DND-41 (cell line): ENCODE results near the gene LAMC1.

ENCODE experiments used
- ATAC-seq: fragments of 200-7000 bp; cut with Tn5 transposase; 3 replicates; pipeline ENCODE4 v1.9.1; 2021; ENCODE audit warnings: low read depth; ENCODE audit not compliant: insufficient read depth
- DNase-seq: peaks from one replicate; pipeline ENCODE4 v3.0.0-alpha.2; 2020
- H2AFZ ChIP-seq: 2 replicates; pipeline ENCODE4 v1.6.0; 2012; ENCODE audit warnings: low read depth, low read length
- H3K27ac ChIP-seq: 2 replicates; pipeline ENCODE4 v1.5.1; 2012; ENCODE audit warnings: low read length, inconsistent platforms
- H3K27me3 ChIP-seq: fragments of 200-600 bp; sonication (generic); 2 replicates; pipeline ENCODE4 v1.6.0; 2012; ENCODE audit warnings: low read length, mild to moderate bottlenecking, inconsistent platforms; ENCODE audit not compliant: insufficient read depth, poor library complexity
- H3K36me3 ChIP-seq: 2 replicates; pipeline ENCODE4 v1.5.1; 2012; ENCODE audit warnings: low read length, inconsistent platforms; ENCODE audit not compliant: insufficient read depth
- H3K4me1 ChIP-seq: 2 replicates; pipeline ENCODE4 v1.5.1; 2012; ENCODE audit warnings: mild to moderate bottlenecking, low read length; ENCODE audit not compliant: insufficient read depth
- H3K4me2 ChIP-seq: 2 replicates; pipeline ENCODE4 v1.6.0; 2012; ENCODE audit warnings: mild to moderate bottlenecking, moderate library complexity, low read length, inconsistent platforms; ENCODE audit not compliant: insufficient read depth
- H3K4me3 ChIP-seq, 2 experiments: fragments of 200-600 bp in 1 of 2; shearing (Covaris generic) in 1 of 2; 2 replicates each; pipeline ENCODE4 v1.5.1; 2012 to 2016; ENCODE audit warnings: inconsistent platforms in 2 of 2, low read length in 2 of 2, mild to moderate bottlenecking in 2 of 2, low read depth in 1 of 2, moderate library complexity in 1 of 2
- H3K79me2 ChIP-seq: 2 replicates; pipeline ENCODE4 v1.6.0; 2012; ENCODE audit warnings: low read length, inconsistent platforms; ENCODE audit not compliant: insufficient read depth
- H3K9ac ChIP-seq: 2 replicates; pipeline ENCODE4 v1.6.0; 2012; ENCODE audit warnings: low read depth, mild to moderate bottlenecking, inconsistent platforms, low read length, moderate library complexity
- H3K9me3 ChIP-seq: 2 replicates; pipeline ENCODE4 v1.5.1; 2012; ENCODE audit warnings: low read length, moderate library complexity, mild to moderate bottlenecking, inconsistent platforms; ENCODE audit not compliant: insufficient read depth, severe bottlenecking
- H4K20me1 ChIP-seq: 2 replicates; pipeline ENCODE4 v1.6.0; 2012; ENCODE audit warnings: low read length; ENCODE audit not compliant: insufficient read depth
- EZH2 ChIP-seq: IDR thresholded peaks from 3 replicates; pipeline ENCODE4 v1.6.1; 2012; ENCODE audit warnings: borderline replicate concordance, low read depth, mild to moderate bottlenecking, moderate library complexity, low read length, inconsistent platforms; ENCODE audit not compliant: severe bottlenecking
- TF ChIP-seq, protein P1 (sequence below): IDR thresholded peaks from 2 replicates; pipeline ENCODE4 v1.5.1; 2012; ENCODE audit warnings: borderline replicate concordance, low read length, moderate library complexity, mild to moderate bottlenecking; ENCODE audit not compliant: poor library complexity, severe bottlenecking; ENCODE audit errors: extremely low read depth

LAMC1 gene

DNA sequence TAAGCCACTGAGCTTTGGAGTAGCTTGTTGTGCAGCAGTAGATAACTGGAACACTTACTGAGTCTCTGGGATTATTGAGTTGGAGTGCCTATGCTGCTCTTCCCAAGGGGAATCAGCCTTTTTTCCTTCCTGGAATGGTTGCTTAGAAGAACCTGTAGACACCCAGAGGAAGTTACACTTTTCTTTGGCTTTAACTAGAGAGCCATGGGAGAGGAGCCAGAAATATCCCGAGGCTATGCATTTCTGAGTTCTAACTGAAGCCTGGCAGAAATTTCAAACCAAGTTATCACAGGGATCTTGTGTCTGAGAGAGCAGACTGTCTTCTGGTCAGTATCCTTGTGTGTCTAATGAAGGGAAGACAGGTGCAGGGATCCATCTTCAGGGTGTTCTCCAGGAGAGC is 28.3 kb downstream of the LAMC1 start:
- Histone ChIP-seq H3K79me2 (no peaks in the 10 kb centered on the region), H3K4me3 (no peak overlapping the region), H4K20me1 (no peaks in the 10 kb centered on the region), H3K27ac (no peak overlapping the region), H3K36me3 (no peaks in the 10 kb centered on the region), H3K27me3 (peaks cover 6% of the 10 kb centered on the region), H3K4me1 (no peaks in the 10 kb centered on the region), H3K9me3 (no peaks in the 10 kb centered on the region), H2AFZ (no peak overlapping the region), H3K9ac (no peak overlapping the region), H3K4me2 (no peak overlapping the region)
- DNase-seq (no peak), ATAC-seq (no peak)
- TF ChIP-seq, protein P1, sequence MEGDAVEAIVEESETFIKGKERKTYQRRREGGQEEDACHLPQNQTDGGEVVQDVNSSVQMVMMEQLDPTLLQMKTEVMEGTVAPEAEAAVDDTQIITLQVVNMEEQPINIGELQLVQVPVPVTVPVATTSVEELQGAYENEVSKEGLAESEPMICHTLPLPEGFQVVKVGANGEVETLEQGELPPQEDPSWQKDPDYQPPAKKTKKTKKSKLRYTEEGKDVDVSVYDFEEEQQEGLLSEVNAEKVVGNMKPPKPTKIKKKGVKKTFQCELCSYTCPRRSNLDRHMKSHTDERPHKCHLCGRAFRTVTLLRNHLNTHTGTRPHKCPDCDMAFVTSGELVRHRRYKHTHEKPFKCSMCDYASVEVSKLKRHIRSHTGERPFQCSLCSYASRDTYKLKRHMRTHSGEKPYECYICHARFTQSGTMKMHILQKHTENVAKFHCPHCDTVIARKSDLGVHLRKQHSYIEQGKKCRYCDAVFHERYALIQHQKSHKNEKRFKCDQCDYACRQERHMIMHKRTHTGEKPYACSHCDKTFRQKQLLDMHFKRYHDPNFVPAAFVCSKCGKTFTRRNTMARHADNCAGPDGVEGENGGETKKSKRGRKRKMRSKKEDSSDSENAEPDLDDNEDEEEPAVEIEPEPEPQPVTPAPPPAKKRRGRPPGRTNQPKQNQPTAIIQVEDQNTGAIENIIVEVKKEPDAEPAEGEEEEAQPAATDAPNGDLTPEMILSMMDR = no peak
- no peak for TF ChIP-seq EZH2

DNA sequence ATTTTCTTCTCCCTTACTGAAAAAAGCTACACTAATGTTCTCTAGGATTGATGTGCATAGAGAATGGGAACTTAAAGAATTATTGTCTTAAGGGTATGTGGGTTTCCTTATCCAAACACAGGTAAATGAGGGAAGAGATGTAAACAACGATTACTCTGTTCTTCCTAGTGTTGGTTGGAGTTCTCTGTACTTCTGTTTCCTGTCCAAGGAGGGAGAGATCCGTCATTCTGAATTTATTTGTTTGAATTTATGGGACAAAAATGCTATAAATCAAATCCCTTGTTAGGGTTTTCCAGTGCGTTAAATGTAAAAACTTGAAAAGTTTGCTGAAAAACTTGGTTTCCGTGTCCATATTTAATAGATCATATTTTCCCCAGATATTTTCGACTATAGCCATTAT is 29.6 kb downstream of the LAMC1 start:
- TF ChIP-seq, protein P1 = no peak
- no peak for TF ChIP-seq EZH2
- Histone ChIP-seq H3K36me3 (no peaks in the 10 kb centered on the region), H3K4me2 (no peak overlapping the region), H3K79me2 (no peaks in the 10 kb centered on the region), H3K9me3 (no peaks in the 10 kb centered on the region), H3K27ac (no peak overlapping the region), H2AFZ (no peak overlapping the region), H3K4me1 (no peaks in the 10 kb centered on the region), H3K27me3 (peaks cover 6% of the 10 kb centered on the region), H3K9ac (no peak overlapping the region), H3K4me3 (no peak overlapping the region), H4K20me1 (no peaks in the 10 kb centered on the region)
- DNase-seq = no peak
- no peak for ATAC-seq

DNA sequence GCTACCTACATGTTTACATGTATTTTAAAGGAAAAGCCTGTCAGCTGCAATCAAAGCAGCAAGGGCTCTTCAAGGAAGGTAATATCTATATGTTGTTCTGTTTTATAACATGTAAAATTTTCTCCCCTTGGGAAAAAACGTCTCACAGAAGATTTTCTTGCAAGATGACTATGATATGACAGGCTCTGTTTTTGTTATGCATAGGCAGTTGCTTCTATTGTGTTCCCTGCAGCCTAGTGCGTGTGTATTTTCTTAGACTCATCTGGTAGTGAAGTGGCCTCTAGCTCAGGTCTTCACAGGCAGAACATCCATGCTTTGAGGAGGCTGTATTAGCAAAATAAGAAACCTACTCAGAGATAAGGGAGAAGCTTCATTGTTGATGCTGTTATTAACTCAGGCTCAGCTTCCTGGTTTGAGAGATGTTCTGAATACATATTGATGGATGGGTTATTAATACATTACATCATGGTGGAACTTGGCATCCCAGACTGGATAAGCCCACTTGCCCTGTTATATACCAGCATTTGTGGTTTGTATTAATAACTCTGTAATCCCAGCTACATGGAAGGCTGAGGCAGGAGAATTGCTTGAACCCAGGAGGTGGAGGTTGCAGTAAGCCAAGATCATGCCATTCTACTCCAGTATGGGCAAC is 35.8 kb downstream of the LAMC1 start:
- Histone ChIP-seq H4K20me1 (no peaks in the 10 kb centered on the region), H2AFZ (no peak overlapping the region), H3K4me1 (no peaks in the 10 kb centered on the region), H3K36me3 (no peaks in the 10 kb centered on the region), H3K4me2 (no peak overlapping the region), H3K27ac (no peak overlapping the region), H3K27me3 (peaks cover 11% of the 10 kb centered on the region), H3K9me3 (no peaks in the 10 kb centered on the region), H3K9ac (no peak overlapping the region), H3K4me3 (no peak overlapping the region), H3K79me2 (no peaks in the 10 kb centered on the region)
- TF ChIP-seq, protein P1 = no peak
- no peak for TF ChIP-seq EZH2
- ATAC-seq = no peak
- no peak for DNase-seq
